Tibial artery (tissue), 4 donors: ENCODE measurements around the gene MCF2L.

ENCODE experiments used
- DNase-seq, 2 donors: peaks; one replicate each; pipeline ENCODE4 v3.0.0-alpha.2; 2019
- H3K27ac ChIP-seq, 2 donors: fragments of 200-600 bp; sonication (generic) in 1 of 2; 1 replicate in 1 of 2; 2 replicates in 1 of 2; pipeline ENCODE4 v1.5.1; 2018 to 2019; ENCODE audit warnings: mild to moderate bottlenecking in 1 of 2
- H3K27me3 ChIP-seq, 2 donors: fragments of 200-600 bp; sonication (generic) in 1 of 2; one replicate each; pipeline versions ENCODE4 v1.5.1 to v1.6.0; 2016 to 2019
- H3K36me3 ChIP-seq, 3 donors: fragments of 200-600 bp; sonication (generic) in 2 of 3; one replicate each; pipeline ENCODE4 v1.5.1; 2016 to 2019; ENCODE audit warnings: mild to moderate bottlenecking in 2 of 3
- H3K4me1 ChIP-seq, 4 donors: fragments of 200-600 bp; sonication (generic) in 2 of 4; 1 replicate in 3 of 4; 2 replicates in 1 of 4; pipeline ENCODE4 v1.5.1; 2016 to 2019
- H3K4me3 ChIP-seq, 2 donors: fragments of 200-600 bp; sonication (generic) in 1 of 2; 1 replicate in 1 of 2; 2 replicates in 1 of 2; pipeline ENCODE4 v1.5.1; 2018 to 2019; ENCODE audit warnings: mild to moderate bottlenecking in 2 of 2
- H3K9me3 ChIP-seq, 3 donors: fragments of 200-600 bp; sonication (generic) in 1 of 3; one replicate each; pipeline ENCODE4 v1.5.1; 2016 to 2019
- intact Hi-C: fragments of 100-400 bp; cut with DNase I; formaldehyde crosslinking; loops from one replicate; pipeline ENCODE4 v1.15.0; 2023; ENCODE audit warnings: low total_unique reads
- TF ChIP-seq, protein P1 (sequence below), 2 experiments: fragments of 200-600 bp in 1 of 2; fragments of 450-650 bp in 1 of 2; IDR thresholded peaks; one replicate each; pipeline ENCODE4 v1.5.1; 2017 to 2019; ENCODE audit warnings: antibody characterized with exemption in 2 of 2, mild to moderate bottlenecking in 1 of 2, moderate library complexity in 1 of 2

Gene MCF2L

DNA sequence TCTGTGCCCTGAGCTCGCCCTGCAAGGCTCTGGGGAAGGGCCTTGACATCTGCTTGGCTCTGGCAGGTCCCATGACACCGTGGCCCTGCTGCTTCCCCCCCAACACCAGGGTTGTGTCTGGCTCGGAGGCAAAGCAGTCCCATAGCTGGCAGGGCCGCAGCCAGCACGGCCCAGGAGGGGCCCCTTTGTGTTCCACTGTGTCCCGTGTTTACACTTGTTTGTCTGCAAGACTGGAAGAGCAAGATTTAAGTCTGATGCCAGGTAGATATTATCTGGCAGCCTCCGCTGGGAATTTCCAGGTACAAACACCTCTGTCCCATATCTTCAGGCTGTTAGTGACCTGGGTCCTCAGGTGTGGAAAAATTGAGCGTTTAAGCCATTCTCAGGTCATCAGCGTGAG lies 44.3 kb downstream of the MCF2L start:
- intact Hi-C loops, result no loop called here
- H3K4me1 ChIP-seq, result peaks cover 0 to 9% (median 0%) of the 10 kb centered on the region in 4 donors
- DNase-seq, result no peak
- no peaks in the 10 kb centered on the region for H3K9me3 ChIP-seq
- H3K36me3 ChIP-seq, result peaks cover 0 to 16% (median 0%) of the 10 kb centered on the region in 3 donors
- H3K27ac ChIP-seq, result no peak overlapping the region
- TF ChIP-seq, protein P1, sequence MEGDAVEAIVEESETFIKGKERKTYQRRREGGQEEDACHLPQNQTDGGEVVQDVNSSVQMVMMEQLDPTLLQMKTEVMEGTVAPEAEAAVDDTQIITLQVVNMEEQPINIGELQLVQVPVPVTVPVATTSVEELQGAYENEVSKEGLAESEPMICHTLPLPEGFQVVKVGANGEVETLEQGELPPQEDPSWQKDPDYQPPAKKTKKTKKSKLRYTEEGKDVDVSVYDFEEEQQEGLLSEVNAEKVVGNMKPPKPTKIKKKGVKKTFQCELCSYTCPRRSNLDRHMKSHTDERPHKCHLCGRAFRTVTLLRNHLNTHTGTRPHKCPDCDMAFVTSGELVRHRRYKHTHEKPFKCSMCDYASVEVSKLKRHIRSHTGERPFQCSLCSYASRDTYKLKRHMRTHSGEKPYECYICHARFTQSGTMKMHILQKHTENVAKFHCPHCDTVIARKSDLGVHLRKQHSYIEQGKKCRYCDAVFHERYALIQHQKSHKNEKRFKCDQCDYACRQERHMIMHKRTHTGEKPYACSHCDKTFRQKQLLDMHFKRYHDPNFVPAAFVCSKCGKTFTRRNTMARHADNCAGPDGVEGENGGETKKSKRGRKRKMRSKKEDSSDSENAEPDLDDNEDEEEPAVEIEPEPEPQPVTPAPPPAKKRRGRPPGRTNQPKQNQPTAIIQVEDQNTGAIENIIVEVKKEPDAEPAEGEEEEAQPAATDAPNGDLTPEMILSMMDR (IDR thresholded peaks at IDR 0.05), result no peak
- peaks cover 0 to 7% of the 10 kb centered on the region in 2 donors for H3K27me3 ChIP-seq
- H3K4me3 ChIP-seq, result no peak overlapping the region

DNA sequence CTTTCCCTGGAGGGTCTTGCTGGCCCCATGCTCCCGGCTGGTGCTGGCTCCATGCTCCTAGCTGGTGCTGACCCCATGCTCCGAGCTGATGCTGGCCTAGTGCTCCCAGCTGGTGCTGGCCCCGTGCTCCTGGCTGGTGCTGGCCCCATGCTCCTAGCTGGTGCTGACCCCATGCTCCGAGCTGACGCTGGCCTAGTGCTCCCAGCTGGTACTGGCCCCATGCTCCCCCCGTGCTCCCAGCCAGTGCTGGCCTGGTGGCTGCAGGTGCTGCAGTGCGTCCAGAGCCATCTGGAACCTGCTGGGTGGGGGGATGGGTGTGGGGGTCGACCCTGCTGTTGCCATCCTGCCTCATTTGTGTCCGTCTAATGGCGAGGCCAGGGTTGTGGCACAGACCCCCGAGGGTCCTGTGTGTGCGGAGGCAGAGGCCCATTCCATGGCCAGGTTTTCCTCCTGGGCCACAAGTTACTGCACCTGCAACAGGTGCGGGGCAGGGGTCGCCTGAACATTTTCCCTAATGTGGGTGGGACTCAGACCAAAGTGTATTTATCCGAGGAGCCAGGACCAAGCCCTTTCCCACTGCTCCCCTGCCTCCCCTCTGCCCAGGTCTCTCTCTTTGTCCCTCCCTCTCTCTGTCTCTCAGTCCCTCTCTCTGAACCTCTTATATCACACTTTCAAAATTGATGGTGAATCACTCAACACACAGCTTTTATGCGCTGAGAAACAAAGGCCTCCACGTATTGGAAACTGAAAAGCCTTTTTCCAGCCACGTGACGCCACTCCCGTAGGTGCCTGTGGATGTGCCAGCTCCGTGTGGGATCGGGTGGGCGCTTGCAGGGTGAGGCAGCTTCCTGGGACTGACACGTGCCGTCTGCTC lies 45.1 kb downstream of the MCF2L start:
- H3K36me3 ChIP-seq, result peaks cover 0 to 16% (median 0%) of the 10 kb centered on the region in 3 donors
- peaks cover 0 to 9% (median 0%) of the 10 kb centered on the region in 4 donors for H3K4me1 ChIP-seq
- no peaks in the 10 kb centered on the region for H3K9me3 ChIP-seq
- peaks cover 0 to 7% of the 10 kb centered on the region in 2 donors for H3K27me3 ChIP-seq
- no peak for DNase-seq
- H3K4me3 ChIP-seq, result no peak overlapping the region
- TF ChIP-seq, protein P1 (IDR thresholded peaks at IDR 0.05), result no peak
- no peak overlapping the region for H3K27ac ChIP-seq
- intact Hi-C loops, result no loop called here

DNA sequence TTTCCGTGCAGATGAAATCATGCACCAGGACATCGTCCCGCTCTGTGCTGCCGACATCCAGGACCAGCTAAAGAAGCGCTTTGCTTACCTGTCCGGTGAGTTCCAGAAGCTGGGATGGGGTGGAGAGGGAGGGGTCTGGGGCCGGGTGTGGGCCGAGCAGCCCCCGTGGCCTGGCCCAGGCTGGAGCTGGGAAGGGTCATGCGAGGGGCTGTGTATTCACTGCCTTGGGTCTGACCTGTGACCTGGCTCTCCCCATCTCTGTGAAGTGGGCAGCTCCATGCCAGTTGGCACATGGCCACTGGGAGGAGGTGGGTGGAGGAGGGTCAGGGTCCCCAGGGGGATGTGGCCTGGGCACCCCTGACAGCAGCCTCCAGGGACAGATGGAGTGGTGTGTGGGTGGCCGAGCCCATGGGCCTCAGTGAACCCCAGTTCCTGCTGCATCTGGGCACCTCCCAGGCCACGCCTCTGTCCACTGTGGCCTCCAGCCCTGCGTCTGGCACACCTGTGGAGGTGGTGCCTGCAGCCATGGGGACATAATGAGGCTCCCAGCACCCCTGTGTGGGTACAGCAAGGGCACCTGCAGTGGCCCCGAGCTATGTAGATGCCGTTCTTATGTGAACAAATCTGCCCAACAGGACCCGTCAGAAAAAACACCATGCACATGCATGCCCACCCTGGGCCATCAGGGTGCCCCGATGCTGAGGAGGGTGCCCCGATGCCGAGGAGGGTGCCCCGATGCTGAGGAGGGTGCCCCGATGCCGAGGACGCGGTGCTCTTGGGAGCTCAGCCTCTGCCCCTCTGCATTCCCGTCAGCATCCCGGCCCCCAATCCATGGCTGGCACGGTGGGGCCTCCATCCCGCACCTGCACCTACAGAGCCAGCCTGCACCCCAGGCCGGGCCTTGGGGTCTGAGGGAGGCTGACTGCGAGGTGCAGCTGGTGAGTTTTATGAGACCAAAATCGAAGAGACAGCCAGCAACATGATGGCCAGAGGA lies 46.0 kb downstream of the MCF2L start:
- intact Hi-C loops, result no loop called here
- no peak overlapping the region for H3K27ac ChIP-seq
- no peak overlapping the region for H3K4me3 ChIP-seq
- H3K9me3 ChIP-seq, result no peaks in the 10 kb centered on the region
- TF ChIP-seq, protein P1 (IDR thresholded peaks at IDR 0.05), result no peak
- peaks cover 0 to 4% (median 0%) of the 10 kb centered on the region in 4 donors for H3K4me1 ChIP-seq
- peaks cover 0 to 16% (median 0%) of the 10 kb centered on the region in 3 donors for H3K36me3 ChIP-seq
- DNase-seq, result no peak
- peaks cover 0 to 7% of the 10 kb centered on the region in 2 donors for H3K27me3 ChIP-seq

DNA sequence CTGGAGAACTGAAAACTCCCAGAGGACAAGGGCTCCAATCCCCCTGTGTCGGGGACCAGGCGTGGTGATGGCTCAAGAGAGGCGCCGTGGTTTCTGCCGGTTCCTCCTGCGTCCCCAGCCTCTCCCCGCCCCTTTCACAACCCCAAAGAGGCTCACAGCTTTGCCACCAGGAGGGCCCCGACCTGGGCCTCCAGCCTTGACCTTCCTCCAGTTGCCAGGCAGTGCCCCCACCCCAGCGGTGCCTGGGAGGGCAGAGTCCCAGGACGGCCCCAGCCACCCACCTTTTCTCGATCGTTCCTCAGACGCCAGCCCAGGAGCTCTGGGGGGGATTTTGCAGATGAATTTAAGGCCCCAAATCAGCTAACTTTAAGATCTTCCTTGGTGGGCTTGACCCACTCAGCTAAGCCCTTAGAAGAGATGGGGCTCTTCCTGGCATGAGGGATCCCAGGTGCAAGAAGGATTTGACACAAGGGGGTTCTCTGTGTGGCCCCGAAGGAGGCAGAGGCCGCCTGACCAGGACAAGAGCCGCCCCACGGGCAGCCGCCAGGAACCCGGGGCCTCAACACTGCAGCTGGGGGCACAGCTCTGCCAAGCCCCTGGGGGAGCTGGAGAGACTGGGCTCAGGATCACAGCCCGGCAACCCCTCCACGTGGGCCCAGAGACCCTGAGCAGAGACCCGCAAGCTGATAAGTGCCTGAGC lies 47.0 kb downstream of the MCF2L start:
- DNase-seq, result no peak
- Histone ChIP-seq H3K9me3 (no peaks in the 10 kb centered on the region), H3K27me3 (peaks cover 0 to 7% of the 10 kb centered on the region in 2 donors), H3K36me3 (peaks cover 0 to 16% (median 0%) of the 10 kb centered on the region in 3 donors), H3K27ac (no peak overlapping the region), H3K4me3 (no peak overlapping the region), H3K4me1 (no peaks in the 10 kb centered on the region)
- intact Hi-C loops, result no loop called here
- TF ChIP-seq, protein P1 (IDR thresholded peaks at IDR 0.05), result no peak
